GM08714 (cell line): ENCODE data around the gene EXTL2.
"Not testable (repeated sequence)": the region's sequence is repeated elsewhere in the genome, so short reads cannot be mapped to it uniquely, and the experiment has no call there.

ENCODE experiments used
- H3K4me3 ChIP-seq: fragments of 200-500 bp; sonication (Bioruptor generic); 2 replicates; pipeline ENCODE4 v1.5.1; 2014; ENCODE audit warnings: mild to moderate bottlenecking, low read length, inconsistent platforms
- ZNF274 ChIP-seq: IDR thresholded peaks from 2 replicates; pipeline ENCODE4 v1.6.1; 2012; ENCODE audit warnings: mild to moderate bottlenecking, low read depth, low read length

Gene EXTL2

GRCh38 chr1:100883963-100884362 lies 10.7 kb downstream of the EXTL2 start:
- no peak for TF ChIP-seq ZNF274
- no peak overlapping the region for H3K4me3 ChIP-seq

- no peak overlapping the region for H3K4me3 ChIP-seq
- TF ChIP-seq ZNF274: no peak
Observed at GRCh38 chr1:100882698-100883097, 11.9 kb downstream of the EXTL2 start.

GRCh38 chr1:100881687-100882086 lies 13.0 kb downstream of the EXTL2 start:
- TF ChIP-seq ZNF274: no peak
- H3K4me3 ChIP-seq: no peak overlapping the region

- no peak overlapping the region for H3K4me3 ChIP-seq
- no peak for TF ChIP-seq ZNF274
Observed at GRCh38 chr1:100879422-100879821, 15.2 kb downstream of the EXTL2 start.

DNA sequence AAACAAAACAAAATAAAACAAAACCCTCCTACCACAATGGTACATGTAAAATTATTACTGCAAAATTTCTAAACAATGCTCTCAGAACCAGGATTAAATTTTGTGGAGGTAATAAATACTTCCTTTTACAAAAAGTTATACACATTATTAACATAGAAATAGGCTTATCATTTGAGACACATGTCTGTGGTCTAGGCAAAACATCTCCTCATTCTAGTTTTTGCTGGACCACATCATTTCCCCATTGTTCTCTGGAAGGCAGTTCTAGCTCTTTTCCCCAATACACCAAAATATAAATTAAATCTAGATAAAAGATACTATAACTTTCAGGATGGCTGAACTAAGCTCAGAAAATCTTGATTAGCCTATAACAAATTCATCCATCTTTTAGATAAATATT lies 18.4 kb downstream of the EXTL2 start:
- H3K4me3 ChIP-seq: no peak overlapping the region
- no peak for TF ChIP-seq ZNF274

DNA sequence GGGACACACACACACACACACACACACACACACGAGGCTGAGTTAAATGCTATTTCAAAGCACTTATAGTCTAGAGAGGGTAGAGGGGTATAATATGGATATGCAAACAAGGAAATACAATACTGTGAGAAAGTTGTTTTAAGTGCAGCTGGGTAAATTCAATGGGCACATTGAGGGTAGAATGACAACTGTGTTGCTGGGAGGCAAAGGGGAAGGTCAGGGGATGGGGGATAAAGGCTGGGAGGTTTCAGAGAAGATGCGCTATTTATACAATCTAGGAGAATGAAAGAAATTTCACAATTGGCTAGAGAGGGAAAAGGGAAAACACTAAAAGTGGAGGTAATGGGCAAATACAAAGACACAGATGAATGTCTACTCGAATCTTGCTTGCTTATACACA lies 19.4 kb downstream of the EXTL2 start:
- TF ChIP-seq ZNF274: no peak
- no peak overlapping the region for H3K4me3 ChIP-seq

DNA sequence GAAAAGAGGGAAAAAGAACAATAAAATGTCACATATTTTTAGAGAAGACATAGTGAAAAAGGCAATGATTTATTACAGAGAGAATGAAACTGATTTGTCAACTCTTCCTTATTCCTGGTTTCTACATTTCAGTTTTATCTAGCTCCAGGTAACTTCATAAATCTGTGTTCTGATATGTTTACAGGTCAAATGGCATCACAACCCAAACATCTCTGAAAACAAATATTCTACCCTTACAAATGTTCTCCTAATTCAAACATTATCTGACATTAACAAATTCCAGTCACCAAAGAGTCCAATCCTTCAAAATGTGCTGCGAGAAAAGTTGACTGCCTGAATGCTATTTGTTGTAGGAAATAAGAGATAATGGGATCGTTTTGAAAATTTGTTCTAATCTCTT lies 20.2 kb downstream of the EXTL2 start:
- H3K4me3 ChIP-seq: no peak overlapping the region
- TF ChIP-seq ZNF274: no peak

- TF ChIP-seq ZNF274: no peak
- H3K4me3 ChIP-seq: no peak overlapping the region
Observed at GRCh38 chr1:100869996-100870395, 24.6 kb downstream of the EXTL2 start.

DNA sequence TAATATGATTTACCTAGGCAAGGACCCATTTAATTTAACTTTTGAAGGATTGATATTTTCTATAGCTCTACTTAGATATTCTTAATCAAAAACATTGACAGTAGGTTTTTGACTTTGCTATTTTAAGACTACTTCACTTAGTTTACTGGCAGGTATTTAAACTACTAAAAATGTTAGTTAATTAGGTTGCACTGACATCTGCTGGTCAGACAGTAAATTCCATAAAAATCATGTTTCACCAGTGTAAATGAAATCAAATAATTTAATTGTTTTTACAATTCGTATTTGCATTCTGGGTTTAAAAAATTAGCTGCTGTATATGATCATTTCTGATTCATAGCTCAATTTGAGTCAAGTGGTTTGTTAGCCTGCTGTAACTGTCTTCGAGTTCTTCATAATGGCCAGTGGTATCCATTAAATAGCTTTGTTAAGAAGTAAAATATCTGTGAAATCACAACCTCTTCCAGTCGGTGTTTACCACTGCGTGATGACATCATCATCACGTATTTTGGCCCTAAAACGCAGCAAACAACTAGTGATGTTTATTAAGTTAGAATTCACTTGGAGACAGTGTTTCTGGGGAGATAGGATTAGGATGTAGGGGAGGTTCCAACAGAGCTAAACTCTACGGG lies 26.2 kb downstream of the EXTL2 start:
- no peak overlapping the region for H3K4me3 ChIP-seq
- TF ChIP-seq ZNF274: no peak

GRCh38 chr1:100866901-100867206 lies 27.8 kb downstream of the EXTL2 start:
- no peak overlapping the region for H3K4me3 ChIP-seq

GRCh38 chr1:100866041-100866900 lies 28.4 kb downstream of the EXTL2 start:
- H3K4me3 ChIP-seq: no peak overlapping the region
- TF ChIP-seq ZNF274: no peak

More at GRCh38 chr1:100866901-100867206, 27.8 kb downstream of the EXTL2 start:
- no peak for TF ChIP-seq ZNF274

- TF ChIP-seq ZNF274: no peak
- no peak overlapping the region for H3K4me3 ChIP-seq
Observed at GRCh38 chr1:100862591-100862990, 32.1 kb downstream of the EXTL2 start.

GRCh38 chr1:100861379-100861778 lies 33.3 kb downstream of the EXTL2 start:
- no peak for TF ChIP-seq ZNF274
- no peak overlapping the region for H3K4me3 ChIP-seq

DNA sequence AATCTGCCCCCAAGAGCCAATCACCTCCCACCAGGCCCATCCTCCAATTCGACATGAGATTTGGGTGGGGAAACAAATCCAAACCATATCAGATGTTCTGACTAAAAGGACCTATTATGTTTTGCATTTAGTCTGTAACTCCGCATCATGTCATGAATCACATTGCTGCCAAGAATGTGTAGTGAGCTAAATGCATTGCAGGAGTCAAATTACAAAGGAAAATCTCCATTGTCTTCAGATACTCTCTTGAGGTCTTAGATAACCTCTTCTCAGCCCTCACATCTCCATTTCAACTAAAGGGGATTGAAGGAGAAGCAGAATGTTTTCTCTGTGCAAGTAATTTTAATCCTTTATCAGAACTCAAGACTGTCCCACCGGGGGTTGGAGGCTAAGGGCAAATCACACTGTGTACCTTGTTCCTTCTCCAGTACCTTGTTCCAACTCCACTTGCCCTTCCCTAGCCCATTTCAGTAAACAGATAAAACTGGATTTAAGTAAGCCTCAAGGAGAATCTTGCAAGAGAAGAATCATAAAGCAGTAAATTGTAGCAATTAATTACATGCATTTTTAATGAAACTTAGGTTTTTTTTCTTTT lies 34.1 kb downstream of the EXTL2 start:
- no peak overlapping the region for H3K4me3 ChIP-seq
- TF ChIP-seq ZNF274: no peak

- not testable (repeated sequence) for H3K4me3 ChIP-seq
Observed at GRCh38 chr1:100855116-100855515, 39.5 kb downstream of the EXTL2 start.
